ENCODE data around the gene TAGLN2.

DNA sequence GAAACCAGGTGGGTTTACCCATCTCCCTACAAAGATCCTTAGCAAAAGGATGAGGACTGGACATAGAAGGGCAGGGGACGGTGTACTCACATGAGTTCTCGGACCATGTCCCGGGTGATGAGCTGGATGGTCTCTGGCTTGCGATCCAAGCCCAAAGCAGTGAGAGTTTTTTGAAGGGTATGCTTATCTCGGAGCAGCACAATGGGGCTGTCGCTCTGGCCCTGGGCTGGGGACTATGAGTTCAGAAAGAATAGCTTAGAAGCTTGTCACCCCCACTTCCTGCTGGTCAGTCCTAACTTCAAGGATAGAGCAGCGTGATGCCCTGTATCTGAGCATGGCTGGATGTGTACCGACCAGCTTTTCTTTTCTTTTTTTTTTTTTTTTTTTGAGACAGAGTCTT is 34.9 kb downstream of the TAGLN2 start:
- TF ChIP-seq, protein P1, sequence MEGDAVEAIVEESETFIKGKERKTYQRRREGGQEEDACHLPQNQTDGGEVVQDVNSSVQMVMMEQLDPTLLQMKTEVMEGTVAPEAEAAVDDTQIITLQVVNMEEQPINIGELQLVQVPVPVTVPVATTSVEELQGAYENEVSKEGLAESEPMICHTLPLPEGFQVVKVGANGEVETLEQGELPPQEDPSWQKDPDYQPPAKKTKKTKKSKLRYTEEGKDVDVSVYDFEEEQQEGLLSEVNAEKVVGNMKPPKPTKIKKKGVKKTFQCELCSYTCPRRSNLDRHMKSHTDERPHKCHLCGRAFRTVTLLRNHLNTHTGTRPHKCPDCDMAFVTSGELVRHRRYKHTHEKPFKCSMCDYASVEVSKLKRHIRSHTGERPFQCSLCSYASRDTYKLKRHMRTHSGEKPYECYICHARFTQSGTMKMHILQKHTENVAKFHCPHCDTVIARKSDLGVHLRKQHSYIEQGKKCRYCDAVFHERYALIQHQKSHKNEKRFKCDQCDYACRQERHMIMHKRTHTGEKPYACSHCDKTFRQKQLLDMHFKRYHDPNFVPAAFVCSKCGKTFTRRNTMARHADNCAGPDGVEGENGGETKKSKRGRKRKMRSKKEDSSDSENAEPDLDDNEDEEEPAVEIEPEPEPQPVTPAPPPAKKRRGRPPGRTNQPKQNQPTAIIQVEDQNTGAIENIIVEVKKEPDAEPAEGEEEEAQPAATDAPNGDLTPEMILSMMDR (IDR thresholded peaks at IDR 0.05), result no peak
- TF ChIP-seq, protein P2, sequence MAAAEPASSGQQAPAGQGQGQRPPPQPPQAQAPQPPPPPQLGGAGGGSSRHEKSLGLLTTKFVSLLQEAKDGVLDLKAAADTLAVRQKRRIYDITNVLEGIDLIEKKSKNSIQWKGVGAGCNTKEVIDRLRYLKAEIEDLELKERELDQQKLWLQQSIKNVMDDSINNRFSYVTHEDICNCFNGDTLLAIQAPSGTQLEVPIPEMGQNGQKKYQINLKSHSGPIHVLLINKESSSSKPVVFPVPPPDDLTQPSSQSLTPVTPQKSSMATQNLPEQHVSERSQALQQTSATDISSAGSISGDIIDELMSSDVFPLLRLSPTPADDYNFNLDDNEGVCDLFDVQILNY (CRISPR knock-in tag; IDR thresholded peaks at IDR 0.05), result no peak
- TF ChIP-seq, protein P3, sequence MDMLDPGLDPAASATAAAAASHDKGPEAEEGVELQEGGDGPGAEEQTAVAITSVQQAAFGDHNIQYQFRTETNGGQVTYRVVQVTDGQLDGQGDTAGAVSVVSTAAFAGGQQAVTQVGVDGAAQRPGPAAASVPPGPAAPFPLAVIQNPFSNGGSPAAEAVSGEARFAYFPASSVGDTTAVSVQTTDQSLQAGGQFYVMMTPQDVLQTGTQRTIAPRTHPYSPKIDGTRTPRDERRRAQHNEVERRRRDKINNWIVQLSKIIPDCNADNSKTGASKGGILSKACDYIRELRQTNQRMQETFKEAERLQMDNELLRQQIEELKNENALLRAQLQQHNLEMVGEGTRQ (CRISPR knock-in tag; IDR thresholded peaks at IDR 0.05), result no peak
- no peak for TF ChIP-seq TEAD1 (CRISPR knock-in tag; IDR thresholded peaks at IDR 0.05)
- TF ChIP-seq NR3C1 (CRISPR knock-in tag; conservative IDR thresholded peaks at IDR 0.05; ENCODE audit: low read depth), result no peak
- TF ChIP-seq TEAD4 (CRISPR knock-in tag; IDR thresholded peaks at IDR 0.05), result no peak
- TF ChIP-seq, protein P4, sequence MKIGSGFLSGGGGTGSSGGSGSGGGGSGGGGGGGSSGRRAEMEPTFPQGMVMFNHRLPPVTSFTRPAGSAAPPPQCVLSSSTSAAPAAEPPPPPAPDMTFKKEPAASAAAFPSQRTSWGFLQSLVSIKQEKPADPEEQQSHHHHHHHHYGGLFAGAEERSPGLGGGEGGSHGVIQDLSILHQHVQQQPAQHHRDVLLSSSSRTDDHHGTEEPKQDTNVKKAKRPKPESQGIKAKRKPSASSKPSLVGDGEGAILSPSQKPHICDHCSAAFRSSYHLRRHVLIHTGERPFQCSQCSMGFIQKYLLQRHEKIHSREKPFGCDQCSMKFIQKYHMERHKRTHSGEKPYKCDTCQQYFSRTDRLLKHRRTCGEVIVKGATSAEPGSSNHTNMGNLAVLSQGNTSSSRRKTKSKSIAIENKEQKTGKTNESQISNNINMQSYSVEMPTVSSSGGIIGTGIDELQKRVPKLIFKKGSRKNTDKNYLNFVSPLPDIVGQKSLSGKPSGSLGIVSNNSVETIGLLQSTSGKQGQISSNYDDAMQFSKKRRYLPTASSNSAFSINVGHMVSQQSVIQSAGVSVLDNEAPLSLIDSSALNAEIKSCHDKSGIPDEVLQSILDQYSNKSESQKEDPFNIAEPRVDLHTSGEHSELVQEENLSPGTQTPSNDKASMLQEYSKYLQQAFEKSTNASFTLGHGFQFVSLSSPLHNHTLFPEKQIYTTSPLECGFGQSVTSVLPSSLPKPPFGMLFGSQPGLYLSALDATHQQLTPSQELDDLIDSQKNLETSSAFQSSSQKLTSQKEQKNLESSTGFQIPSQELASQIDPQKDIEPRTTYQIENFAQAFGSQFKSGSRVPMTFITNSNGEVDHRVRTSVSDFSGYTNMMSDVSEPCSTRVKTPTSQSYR (CRISPR knock-in tag; IDR thresholded peaks at IDR 0.05), result no peak
- no peak for TF ChIP-seq ZNF671 (CRISPR knock-in tag; IDR thresholded peaks at IDR 0.05)
- TF ChIP-seq TCF7 (CRISPR knock-in tag; IDR thresholded peaks at IDR 0.05; ENCODE audit: low read depth), result no peak
- no peak for TF ChIP-seq SMAD3 (CRISPR knock-in tag; IDR thresholded peaks at IDR 0.05; ENCODE audit: borderline replicate concordance)
